Adrenal gland (tissue), 5 donors: ENCODE results near the gene SETD3.

Experiments
- POLR2A ChIP-seq, 2 donors: fragments of 450-650 bp; IDR thresholded peaks; one replicate each; pipeline ENCODE4 v1.6.1; 2017; ENCODE audit warnings: antibody characterized with exemption in 2 of 2, mild to moderate bottlenecking in 2 of 2, moderate library complexity in 1 of 2
- TF ChIP-seq, protein P1 (sequence below), 6 experiments: fragments of 450-650 bp in 4 of 6; fragments of 200-600 bp in 2 of 6; sonication (generic) in 1 of 6; IDR thresholded peaks; 1 replicate in 5 of 6; 2 replicates in 1 of 6; pipeline versions ENCODE4 v1.5.1 to v1.8.0; 2016 to 2021; ENCODE audit warnings: antibody characterized with exemption in 6 of 6, mild to moderate bottlenecking in 2 of 6, moderate library complexity in 1 of 6
- donor health status: DM: no; HTN: no; CAD: no.

DNA sequence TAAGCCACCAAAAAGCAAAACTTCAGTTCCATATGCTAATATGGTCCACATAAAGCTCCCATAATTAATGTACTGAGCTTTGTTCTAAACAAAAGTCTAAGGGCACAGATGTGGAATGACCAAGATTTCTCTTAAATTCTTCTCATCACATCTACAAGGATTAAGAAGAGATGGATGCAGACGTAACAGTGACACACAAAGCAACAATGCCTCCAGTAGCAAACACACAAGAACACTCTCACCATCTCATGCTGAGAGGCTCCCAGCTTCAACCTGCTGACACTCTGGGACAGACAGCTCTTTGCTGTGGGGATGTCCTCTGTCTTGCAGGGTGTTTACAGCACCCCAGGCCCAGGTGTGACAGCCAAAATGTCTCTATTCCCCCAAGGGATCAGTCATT, 48.2 kb downstream of the SETD3 start:
- TF ChIP-seq, protein P1, sequence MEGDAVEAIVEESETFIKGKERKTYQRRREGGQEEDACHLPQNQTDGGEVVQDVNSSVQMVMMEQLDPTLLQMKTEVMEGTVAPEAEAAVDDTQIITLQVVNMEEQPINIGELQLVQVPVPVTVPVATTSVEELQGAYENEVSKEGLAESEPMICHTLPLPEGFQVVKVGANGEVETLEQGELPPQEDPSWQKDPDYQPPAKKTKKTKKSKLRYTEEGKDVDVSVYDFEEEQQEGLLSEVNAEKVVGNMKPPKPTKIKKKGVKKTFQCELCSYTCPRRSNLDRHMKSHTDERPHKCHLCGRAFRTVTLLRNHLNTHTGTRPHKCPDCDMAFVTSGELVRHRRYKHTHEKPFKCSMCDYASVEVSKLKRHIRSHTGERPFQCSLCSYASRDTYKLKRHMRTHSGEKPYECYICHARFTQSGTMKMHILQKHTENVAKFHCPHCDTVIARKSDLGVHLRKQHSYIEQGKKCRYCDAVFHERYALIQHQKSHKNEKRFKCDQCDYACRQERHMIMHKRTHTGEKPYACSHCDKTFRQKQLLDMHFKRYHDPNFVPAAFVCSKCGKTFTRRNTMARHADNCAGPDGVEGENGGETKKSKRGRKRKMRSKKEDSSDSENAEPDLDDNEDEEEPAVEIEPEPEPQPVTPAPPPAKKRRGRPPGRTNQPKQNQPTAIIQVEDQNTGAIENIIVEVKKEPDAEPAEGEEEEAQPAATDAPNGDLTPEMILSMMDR (IDR thresholded peaks at IDR 0.05) = no peak
- no peak for TF ChIP-seq POLR2A (IDR thresholded peaks at IDR 0.05)
